ENCODE data around the gene PIGQ.

GRCh38 chr16:567373-568256, 2.2 kb upstream of the PIGQ start:
- TF ChIP-seq EP300 (IDR thresholded peaks at IDR 0.05) (no peak), CTCF (IDR thresholded peaks at IDR 0.05) (no peak)
